GM23248 (cell line): ENCODE results near the gene BRD7.

Source experiments
- EZH2 ChIP-seq: fragments of 200-600 bp; sonication (generic); IDR thresholded peaks from 2 replicates; pipeline ENCODE4 v1.6.1; 2018; ENCODE audit warnings: antibody characterized with exemption, mild to moderate bottlenecking; ENCODE audit not compliant: insufficient read depth, poor library complexity, severe bottlenecking
- EZH2phosphoT487 ChIP-seq: fragments of 200-600 bp; sonication (generic); IDR thresholded peaks from 2 replicates; pipeline ENCODE4 v1.6.1; 2018; ENCODE audit warnings: antibody characterized with exemption, moderate library complexity, mild to moderate bottlenecking, low read depth; ENCODE audit not compliant: insufficient read depth

DNA sequence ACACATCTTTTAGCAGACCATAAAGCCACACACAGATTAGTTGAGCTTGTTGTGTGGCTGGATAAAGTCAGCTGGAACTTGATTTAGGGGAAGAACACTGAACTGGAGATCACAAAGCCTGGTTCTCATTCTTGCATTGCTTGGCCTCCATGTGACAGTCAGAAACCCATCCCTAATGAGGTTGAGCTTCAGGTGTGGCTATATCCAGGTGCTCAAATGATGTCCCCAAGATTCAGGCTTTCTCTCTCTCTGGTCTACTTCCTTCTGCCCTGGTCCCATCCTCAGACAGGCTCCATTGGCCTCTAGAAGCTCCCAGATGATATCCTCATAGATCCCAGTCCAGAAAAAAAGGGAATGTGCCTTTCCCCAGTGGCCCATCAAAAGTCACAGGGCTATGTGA is 9.6 kb upstream of the BRD7 start:
- TF ChIP-seq EZH2phosphoT487 (no peak), EZH2 (no peak)
